Skeletal muscle tissue (tissue), 4 donors: ENCODE data around the gene TERT. TPM values are rescaled to one million over a fixed set of nuclear protein-coding genes. Genes with fewer than 3 reads are reported as not detected.

ENCODE experiments used
- H3K27ac ChIP-seq: one replicate; pipeline ENCODE4 v1.7.0; 2013; ENCODE audit warnings: mild to moderate bottlenecking, low read depth, low read length, inconsistent platforms
- H3K27me3 ChIP-seq, 3 donors: one replicate each; pipeline ENCODE4 v1.7.0; 2013; ENCODE audit warnings: low read length in 3 of 3; ENCODE audit not compliant: control insufficient read depth in 3 of 3, insufficient read depth in 3 of 3
- H3K36me3 ChIP-seq, 3 donors: one replicate each; pipeline ENCODE4 v1.7.0; 2013; ENCODE audit warnings: low read length in 3 of 3; ENCODE audit not compliant: control insufficient read depth in 3 of 3, insufficient read depth in 3 of 3
- H3K4me1 ChIP-seq, 3 donors: one replicate each; pipeline ENCODE4 v1.7.0; 2013; ENCODE audit warnings: low read length in 3 of 3, mild to moderate bottlenecking in 3 of 3; ENCODE audit not compliant: control insufficient read depth in 3 of 3, insufficient read depth in 3 of 3
- H3K4me3 ChIP-seq, 3 donors: one replicate each; pipeline ENCODE4 v1.7.0; 2013; ENCODE audit warnings: low read length in 3 of 3
- H3K9ac ChIP-seq, 3 donors: one replicate each; pipeline ENCODE4 v1.7.0; 2013; ENCODE audit warnings: low read length in 3 of 3, mild to moderate bottlenecking in 3 of 3, moderate library complexity in 2 of 3, low read depth in 1 of 3
- H3K9me3 ChIP-seq, 3 donors: one replicate each; pipeline ENCODE4 v1.7.0; 2013; ENCODE audit warnings: low read length in 3 of 3; ENCODE audit not compliant: control insufficient read depth in 3 of 3
- total RNA-seq: library from RNA; depleted of rRNA; stranded (reverse); fragments of >200 nt; gene quantifications from one replicate; pipeline ENCODE4 v1.2.3, GENCODE V29; 2014
- donor health status: Osteomylitis.

Gene TERT
- total RNA-seq, 1 donor from 2014 or later: not detected

- no peak overlapping the region for H3K9ac ChIP-seq
- H3K9me3 ChIP-seq: peaks cover 3 to 4% (median 3%) of the 10 kb centered on the region in 3 donors
- H3K4me3 ChIP-seq: no peak overlapping the region
- H3K4me1 ChIP-seq: no peaks in the 10 kb centered on the region
- H3K27ac ChIP-seq: no peak overlapping the region
- no peaks in the 10 kb centered on the region for H3K36me3 ChIP-seq
- H3K27me3 ChIP-seq: peaks cover 33 to 50% (median 41%) of the 10 kb centered on the region in 3 donors
Measured at GRCh38 chr5:1210832-1211251, 84.0 kb downstream of the TERT start.

DNA sequence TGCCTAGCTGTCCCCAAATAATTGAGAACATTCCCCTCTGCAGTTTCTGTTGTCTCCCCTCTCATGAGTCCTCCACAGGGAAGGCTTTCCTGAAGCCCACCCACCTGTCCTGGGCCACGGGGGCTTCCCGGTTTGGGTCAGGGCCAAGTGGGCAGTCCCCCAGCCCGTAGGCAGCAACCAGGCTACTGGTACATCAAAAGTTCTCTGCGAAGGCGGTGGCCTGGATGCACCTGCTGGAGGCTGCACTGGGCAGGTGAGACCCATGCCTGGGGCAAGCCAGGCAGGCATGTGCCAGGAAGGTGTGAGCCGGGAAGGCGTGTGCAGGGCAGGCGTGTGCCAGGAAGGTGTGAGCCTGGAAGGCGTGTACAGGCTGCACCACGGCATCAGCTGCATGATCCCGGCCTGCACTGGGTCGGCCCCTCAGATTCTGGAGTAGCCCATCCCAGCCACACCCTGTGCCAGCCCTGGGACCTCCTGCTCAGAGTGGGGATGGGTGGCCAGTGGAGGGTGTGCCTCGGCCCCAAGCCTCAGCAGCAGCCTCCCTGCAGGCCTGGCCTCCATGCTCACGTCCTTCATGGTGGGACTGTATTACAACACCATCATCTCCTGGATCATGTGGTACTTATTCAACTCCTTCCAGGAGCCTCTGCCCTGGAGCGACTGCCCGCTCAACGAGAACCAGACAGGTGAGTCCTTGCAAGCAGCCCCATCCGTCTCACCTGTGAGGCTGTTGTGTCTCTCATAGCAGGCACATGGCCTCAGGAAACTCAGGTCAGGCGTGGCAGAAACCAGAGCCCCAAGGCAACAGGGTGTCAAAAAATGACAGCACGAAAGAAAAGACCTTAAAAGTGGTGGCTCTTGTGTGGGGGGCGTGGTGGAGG, 84.7 kb downstream of the TERT start:
- Histone ChIP-seq H3K9me3 (peaks cover 0 to 3% (median 0%) of the 10 kb centered on the region in 3 donors), H3K9ac (no peak overlapping the region), H3K4me3 (no peak overlapping the region), H3K27ac (no peak overlapping the region), H3K4me1 (no peaks in the 10 kb centered on the region), H3K36me3 (no peaks in the 10 kb centered on the region), H3K27me3 (peaks cover 36 to 54% (median 42%) of the 10 kb centered on the region in 3 donors)

DNA sequence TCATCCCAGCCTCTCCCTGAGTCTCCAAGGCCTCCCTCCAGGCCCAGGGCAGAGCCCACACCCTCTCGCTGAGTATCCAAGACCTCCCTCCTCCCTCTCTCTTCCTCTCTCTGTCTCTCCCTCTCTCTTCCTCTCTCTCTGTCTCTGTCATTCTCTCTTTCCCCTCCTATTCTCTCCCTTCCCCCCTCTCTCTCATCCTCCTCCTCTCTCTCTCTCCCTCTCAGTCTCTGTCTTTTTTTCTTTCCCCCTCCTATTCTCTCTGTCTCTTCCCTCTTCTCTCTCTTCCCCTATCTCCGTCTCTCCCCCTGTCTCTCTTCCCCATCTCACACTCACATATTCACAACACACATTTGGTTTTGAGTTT, 85.4 kb downstream of the TERT start:
- H3K9me3 ChIP-seq: peaks cover 0 to 3% (median 0%) of the 10 kb centered on the region in 3 donors
- H3K27ac ChIP-seq: no peak overlapping the region
- no peak overlapping the region for H3K9ac ChIP-seq
- no peaks in the 10 kb centered on the region for H3K4me1 ChIP-seq
- H3K36me3 ChIP-seq: no peaks in the 10 kb centered on the region
- peaks cover 41 to 53% (median 48%) of the 10 kb centered on the region in 3 donors for H3K27me3 ChIP-seq
- H3K4me3 ChIP-seq: no peak overlapping the region

DNA sequence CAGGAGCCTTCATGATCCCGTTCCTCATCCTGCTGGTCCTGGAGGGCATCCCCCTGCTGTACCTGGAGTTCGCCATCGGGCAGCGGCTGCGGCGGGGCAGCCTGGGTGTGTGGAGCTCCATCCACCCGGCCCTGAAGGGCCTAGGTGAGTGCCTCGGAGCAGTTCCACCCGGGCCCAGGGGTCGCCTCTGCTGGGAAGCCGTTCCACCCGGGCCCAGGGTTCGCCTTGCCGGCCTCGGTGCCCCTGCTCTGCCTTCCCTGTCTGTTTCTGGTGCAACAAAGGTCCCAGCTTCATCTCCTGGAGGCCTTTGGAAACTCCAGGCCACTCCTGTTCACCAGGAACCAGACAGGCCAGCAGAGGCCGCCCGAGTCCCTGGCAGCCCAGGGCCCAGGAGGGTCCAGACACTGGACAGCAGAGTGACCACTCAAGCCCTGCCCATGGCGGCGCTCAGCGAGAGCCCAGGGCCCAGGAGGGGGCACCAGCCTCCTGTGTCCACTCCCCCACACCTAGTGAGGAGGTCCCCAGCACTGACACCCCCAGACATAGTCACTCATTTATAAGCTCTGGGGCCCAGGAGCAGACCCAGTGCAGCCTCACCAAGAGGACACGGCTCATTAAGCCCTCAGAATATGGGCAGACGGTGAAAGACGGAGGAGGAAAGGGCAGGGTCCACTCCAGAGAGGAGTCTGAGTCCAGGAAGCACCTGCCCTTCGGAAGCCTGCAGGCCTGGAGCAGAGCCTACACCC, 86.0 kb downstream of the TERT start:
- peaks cover 44 to 54% (median 53%) of the 10 kb centered on the region in 3 donors for H3K27me3 ChIP-seq
- H3K36me3 ChIP-seq: no peaks in the 10 kb centered on the region

DNA sequence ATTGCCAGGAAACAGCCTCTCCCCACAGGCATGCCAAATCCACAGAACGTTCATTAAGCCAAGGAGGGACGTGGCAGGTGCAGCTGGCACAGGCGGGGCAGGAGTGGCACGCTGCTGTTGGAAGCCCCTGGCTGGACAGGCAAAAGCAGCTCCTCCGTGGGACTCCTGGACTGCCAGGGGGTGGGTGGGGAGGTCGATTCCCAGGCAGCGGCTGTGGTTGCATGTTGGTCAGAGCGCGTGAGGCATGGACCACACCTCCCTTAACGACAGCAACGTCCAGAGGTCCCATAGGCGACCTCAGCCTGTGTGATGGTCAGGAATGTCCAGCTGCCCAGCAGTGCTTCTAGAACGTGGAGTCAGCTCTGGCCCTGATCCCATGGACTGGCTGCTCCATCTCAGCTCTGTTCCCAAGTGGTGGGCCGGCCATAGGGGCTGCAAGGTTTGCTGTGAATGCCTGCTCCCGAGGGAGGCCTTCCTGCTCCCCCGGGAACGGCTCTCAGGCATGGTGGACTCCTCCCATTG, 86.6 kb downstream of the TERT start:
- H3K27me3 ChIP-seq: peaks cover 44 to 55% (median 54%) of the 10 kb centered on the region in 3 donors

More for the DNA sequence above, 86.0 kb downstream of the TERT start:
- Histone ChIP-seq H3K27ac (no peak overlapping the region), H3K4me1 (no peaks in the 10 kb centered on the region), H3K4me3 (no peak overlapping the region), H3K9me3 (peaks cover 0 to 3% (median 0%) of the 10 kb centered on the region in 3 donors), H3K9ac (no peak overlapping the region)

GRCh38 chr5:1207555-1207954, 87.3 kb downstream of the TERT start:
- no peaks in the 10 kb centered on the region for H3K4me1 ChIP-seq
- H3K36me3 ChIP-seq: no peaks in the 10 kb centered on the region
- no peak overlapping the region for H3K27ac ChIP-seq
- no peak overlapping the region for H3K4me3 ChIP-seq
- H3K9me3 ChIP-seq: peaks cover 0 to 3% (median 0%) of the 10 kb centered on the region in 3 donors
- no peak overlapping the region for H3K9ac ChIP-seq
- peaks cover 46 to 55% (median 54%) of the 10 kb centered on the region in 3 donors for H3K27me3 ChIP-seq

More for the DNA sequence above, 86.6 kb downstream of the TERT start:
- Histone ChIP-seq H3K4me3 (no peak overlapping the region), H3K4me1 (no peaks in the 10 kb centered on the region), H3K36me3 (no peaks in the 10 kb centered on the region), H3K9me3 (peaks cover 0 to 3% (median 0%) of the 10 kb centered on the region in 3 donors), H3K27ac (no peak overlapping the region), H3K9ac (no peak overlapping the region)

GRCh38 chr5:1206521-1207412, 88.1 kb downstream of the TERT start:
- H3K9ac ChIP-seq: no peak overlapping the region
- H3K4me3 ChIP-seq: no peak overlapping the region
- H3K36me3 ChIP-seq: no peaks in the 10 kb centered on the region
- H3K27ac ChIP-seq: no peak overlapping the region
- no peaks in the 10 kb centered on the region for H3K4me1 ChIP-seq
- peaks cover 0 to 3% (median 0%) of the 10 kb centered on the region in 3 donors for H3K9me3 ChIP-seq
- peaks cover 45 to 57% (median 56%) of the 10 kb centered on the region in 3 donors for H3K27me3 ChIP-seq

DNA sequence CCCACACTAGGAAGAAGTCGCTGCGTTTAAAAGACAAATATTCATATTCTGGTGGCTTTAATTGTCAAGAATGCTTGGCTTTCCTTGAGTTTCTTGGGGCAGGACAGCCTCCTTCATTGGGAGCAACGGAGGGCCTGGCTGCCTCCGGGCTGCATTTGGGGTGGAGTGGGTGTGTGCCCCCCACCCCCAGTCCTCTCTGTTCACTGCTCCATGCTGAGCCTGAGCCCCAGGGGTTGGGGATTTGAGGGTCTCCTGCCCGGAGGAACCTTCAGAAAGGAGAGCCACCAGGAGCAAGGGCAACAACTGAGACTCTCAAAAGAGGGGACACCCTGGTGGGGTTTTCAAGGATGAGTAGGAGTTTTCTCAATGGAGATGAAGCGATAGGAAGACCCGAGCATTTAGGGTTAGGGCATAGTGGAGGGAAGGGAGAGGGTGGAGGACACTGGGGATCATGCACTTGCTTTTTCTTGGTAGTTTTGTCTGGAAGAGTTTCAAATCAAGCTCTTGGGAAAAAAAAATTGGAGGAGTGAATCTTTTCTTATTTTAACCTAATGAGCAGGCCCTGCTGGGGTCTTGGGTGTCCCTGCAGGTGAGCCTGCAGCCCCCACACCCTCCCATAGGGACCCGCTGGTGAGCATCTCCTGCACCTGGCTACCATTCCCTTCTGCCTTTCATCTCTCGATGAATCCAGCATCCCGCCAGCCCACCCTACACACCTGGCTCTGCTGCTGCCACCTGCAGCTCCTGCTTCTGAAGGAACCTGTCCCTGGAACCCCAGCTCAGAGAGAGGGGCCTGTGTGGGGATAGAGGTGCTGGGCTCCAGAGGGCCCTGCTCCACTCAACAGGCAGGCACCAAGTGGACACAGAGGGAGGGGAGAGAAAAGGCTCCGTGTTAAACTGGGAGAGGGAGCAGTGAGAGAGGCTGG, 89.3 kb downstream of the TERT start:
- H3K36me3 ChIP-seq: no peaks in the 10 kb centered on the region
- no peaks in the 10 kb centered on the region for H3K4me1 ChIP-seq
- peaks cover 42 to 61% (median 56%) of the 10 kb centered on the region in 3 donors for H3K27me3 ChIP-seq
- no peak overlapping the region for H3K9ac ChIP-seq
- no peak overlapping the region for H3K27ac ChIP-seq
- no peak overlapping the region for H3K4me3 ChIP-seq
- no peaks in the 10 kb centered on the region for H3K9me3 ChIP-seq
